Inflammatory macrophage (primary cell): ENCODE results near the gene ZNF384.
A peak's percentile ranks its signal among the peaks of the same experiment; 100 is the strongest.
"Not testable (repeated sequence)": the region's sequence is repeated elsewhere in the genome, so short reads cannot be mapped to it uniquely, and the experiment has no call there.

Experiments used
- DNase-seq, 2 donors: peaks; one replicate each; pipeline ENCODE4 v3.0.0-alpha.2; 2020 to 2022
- total RNA-seq, 18 experiments: gene quantifications; one replicate each; lab custom pipeline; 2026; ENCODE audit warnings: mixed read lengths in 6 of 18, inconsistent platforms in 2 of 18; lab: John Stamatoyannopoulos, UW

ZNF384 gene
- 8.9 to 39.1 (median 20.8) reads per million in 18 experiments for total RNA-seq

DNA sequence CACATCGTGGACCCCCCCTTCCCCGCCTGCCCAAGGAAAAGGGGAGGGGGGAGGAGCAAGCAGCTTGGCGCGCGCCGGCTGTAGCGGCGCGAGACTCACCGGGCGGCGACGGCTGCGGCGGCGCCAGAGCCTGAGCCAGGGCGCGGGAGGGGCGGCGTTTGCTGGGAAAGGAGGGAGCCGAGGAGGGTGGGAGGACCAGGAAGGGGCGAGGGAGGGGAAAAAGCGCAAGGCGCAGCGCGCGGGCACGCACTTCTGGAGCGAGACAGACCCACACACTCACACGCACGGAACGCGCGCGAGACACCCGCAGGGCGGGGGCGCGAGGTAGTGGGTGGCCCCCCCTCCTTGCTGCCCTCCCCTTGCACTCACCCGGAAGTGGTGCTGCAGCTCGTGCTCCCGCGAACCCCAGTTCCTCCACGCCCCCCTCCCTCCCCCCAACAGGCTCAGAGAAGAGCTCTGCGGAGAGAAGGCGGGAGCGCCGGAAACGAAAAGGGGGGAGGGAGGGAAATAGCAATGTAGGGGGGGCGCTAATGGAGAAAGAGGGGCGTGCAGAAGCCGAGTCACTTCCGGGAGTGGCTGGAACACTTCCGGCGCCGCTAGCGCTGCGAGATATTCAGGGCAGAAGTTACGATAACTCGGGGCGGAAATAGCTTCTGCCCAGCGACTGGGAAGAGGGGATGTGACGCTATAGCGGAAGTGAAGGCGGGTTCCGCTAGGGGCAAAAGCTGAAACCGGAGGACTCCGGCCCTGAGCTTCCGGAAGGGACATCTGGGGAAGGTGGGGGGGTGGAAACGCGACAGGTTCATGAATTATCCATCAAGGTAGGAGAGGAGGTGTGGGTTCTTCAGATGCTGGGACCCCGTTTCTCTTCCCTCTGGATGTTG is at the start of gene ZNF384:
Gene ZNF384, minus strand, starts transcription at position 377 of the 884 bp plus-strand sequence. CDS start 9,855 bp downstream, outside the sequence.
- peak; percentile 99 for DNase-seq

DNA sequence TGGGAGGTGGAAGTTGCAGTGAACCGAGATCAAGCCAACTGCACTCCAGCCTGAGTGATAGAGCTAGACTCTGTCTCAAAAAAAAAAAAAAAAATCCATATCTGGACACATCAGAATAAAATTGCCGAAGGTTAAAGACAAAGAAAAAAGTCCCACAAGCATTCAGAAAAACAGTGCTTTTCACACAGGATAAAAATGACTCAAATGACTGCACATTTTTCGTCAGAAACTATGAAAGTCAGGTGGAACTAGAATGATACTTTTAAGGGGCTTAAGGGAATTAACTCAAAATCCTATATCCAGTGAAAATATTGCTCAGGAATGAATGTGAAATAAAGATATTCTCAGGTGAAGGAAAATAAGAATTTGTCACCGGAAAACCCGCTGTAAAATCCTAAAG is 47.6 kb upstream of the ZNF384 start:
- DNase-seq: no peak

DNA sequence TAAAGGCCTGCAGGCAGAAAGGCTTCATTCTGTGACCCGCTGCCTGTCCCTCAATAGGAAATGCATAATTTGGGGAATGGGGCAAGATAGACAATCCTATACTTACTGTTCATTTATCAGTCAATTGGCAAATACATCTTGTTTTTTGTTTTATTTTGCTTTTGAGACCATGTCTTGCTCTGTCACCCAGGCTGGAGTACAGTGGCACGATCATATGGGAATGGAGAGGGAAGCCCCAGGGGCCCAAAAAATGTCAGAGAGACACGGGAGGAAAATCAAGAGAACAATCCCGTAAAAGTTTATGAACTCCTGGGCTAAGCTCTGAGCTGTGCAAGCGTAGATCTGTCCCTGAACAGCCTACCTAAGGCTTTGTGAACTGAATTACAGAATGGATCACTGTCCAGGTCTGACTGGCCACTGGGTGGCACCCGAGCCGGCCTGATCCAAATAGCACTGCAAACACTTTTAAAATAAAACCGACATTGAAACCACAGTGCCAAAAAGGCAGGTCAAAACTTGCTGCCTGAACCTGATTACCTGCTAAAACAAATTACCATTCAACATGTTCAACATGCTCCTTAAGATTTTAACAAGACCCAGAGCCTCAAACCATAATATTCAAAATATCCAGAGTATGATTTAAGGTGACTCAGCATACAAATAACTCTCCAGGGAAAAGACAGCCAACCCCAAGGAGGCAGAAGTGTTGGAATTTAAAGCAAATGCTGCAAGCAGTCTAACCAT is 46.4 kb upstream of the ZNF384 start:
- peak; percentile 35 to 70 for DNase-seq

DNA sequence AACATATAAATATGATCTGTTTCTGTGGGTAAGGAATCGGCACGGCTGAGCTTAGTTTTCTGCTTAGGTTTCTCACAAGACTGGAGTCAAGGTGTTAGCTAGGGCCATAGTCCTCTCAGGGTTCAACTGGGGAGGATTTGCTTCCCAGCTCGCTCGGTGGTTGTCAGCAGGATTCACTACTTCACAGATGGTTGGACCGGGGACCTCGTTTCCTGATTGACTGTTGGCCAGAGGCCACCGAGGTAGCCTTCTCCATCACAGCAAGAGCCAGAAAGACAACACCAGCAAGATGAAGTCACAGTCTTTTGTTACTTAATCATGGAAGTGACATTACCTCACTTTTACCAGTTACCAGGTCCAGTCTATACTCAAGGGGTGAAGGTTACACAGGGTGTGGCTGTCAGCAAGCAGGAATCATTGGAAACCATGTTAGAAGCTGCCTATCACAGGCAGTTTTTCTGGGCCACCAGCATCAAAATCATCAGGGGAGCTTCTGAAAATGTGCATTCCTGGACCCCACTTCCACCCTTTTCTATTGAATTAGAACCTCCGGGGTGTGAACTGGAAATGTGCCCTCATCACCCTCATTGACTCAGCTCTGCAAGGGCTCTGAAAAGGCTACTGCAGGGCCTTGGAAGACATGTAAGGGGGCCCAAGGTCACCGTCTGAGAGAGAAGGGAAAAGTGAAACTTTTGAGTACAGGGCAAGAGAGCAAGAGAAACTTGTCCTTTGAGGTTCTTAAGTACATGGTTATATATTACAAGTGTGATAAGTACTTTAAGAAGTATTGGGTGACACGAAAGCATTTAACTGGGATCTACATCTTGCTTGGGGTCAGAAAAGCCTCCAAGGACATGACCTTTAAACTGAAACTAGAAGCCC is 45.6 kb upstream of the ZNF384 start:
- DNase-seq: no peak

DNA sequence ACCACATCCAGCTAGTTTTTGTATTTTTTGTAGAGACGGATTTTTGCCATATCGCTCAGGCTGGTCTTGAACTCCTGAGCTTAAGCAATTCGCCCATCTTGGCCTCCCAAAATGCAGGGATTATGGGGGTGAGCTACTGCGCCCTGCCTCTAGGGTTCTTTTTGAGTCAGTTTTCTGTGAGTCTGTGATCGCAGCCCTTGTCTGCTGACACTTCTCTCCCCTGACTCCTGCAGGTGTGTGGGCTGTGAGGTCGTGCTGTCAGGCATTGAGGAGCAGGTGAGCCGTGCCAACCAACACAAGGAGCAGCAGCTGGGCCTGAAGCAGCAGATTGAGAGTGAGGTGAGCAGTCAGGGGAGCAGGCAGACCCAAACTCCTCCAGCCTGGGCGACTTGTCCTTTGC is 41.0 kb upstream of the ZNF384 start:
- no peak for DNase-seq

DNA sequence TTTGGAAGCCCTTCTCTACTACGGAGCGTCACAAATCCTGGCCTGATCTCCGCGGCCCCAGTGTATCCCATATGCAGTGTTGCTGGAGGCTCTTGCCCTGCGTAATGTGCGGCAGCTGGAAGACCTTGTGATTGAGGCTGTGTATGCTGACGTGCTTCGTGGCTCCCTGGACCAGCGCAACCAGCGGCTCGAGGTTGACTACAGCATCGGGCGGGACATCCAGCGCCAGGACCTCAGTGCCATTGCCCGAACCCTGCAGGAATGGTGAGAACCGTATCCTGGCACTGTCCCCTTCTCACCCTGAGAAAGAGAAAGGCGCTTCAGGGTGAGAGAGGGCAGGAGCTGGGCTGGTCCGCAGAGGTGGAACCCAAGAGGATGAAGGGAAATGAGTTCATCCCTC is 40.0 kb upstream of the ZNF384 start:
- no peak for DNase-seq

DNA sequence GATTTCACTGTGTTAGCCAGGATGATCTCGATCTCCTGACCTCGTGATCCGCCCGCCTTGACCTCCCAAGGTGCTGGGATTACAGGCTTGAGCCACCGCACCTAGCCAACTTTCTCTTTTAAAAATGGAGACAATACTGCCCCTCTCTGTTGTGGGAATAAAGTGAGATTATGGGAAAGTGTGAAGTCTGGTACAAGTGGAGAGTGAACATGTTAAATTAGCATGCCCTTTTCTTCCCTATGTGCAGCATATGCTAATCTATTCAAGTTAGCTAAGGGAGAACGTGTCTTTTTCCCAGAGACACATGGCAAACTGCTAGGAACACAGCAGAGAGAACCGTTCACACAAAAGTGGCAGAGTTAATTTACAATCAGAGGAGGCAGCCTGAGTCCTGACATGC is 36.2 kb upstream of the ZNF384 start:
- DNase-seq: no peak

DNA sequence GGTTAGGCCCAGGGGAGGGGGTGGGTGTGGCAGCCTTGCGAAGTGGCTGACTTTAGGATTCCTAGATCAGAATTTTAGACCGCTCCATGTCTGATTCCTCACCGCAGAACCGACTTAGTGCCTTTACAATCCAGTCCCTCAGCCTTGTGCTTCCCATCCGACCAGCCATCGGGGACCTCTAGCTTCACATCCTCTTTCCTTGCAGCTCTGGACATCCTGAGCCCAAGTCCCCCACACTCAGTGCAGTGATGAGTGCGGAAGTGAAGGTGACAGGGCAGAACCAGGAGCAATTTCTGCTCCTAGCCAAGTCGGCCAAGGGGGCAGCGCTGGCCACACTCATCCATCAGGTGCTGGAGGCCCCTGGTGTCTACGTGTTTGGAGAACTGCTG is 35.2 kb upstream of the ZNF384 start:
- DNase-seq: peak; percentile 60 to 66

DNA sequence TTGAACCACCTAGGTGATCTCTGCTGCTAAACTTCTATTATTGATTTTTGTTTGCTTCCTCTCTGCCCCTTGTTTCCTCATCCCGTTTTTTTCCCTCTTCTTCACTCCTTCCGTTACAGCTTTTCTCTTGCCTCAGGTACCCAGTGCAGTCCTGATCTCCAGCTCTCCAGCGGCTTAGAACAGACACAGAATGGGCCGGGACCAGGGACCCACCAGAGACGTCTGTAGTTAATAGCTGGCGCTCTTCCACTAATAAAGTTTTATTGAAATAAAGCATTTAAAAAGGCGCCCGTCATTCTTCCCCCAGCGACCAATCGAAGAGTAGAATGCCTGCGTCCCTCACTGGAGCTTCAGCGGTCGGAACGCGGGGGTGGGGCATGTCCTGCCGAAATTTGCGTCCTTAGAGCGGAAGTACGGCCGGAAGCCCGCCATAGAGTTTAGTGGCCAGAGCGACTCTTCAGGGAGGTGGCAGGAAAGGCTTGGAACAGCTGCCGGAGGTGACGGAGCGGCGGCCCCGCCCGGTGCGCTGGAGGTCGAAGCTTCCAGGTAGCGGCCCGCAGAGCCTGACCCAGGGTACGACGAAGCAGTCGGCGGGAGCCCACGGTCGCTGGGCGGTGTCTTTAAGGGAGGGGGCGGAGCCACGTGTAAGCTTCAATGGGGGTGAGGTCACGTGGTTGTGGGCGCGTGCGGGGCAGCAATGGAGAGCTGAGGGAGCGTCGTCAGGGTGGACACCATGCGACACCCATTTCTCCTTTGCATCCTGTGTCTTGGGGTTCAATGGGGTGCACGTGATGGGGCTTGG is 34.6 kb upstream of the ZNF384 start, which contains the start of gene COPS7A:
Gene COPS7A, plus strand, starts transcription at position 440 of the 802 bp plus-strand sequence. CDS start 611 bp downstream, outside the sequence.
- peak; percentile 99 to 100 for DNase-seq

DNA sequence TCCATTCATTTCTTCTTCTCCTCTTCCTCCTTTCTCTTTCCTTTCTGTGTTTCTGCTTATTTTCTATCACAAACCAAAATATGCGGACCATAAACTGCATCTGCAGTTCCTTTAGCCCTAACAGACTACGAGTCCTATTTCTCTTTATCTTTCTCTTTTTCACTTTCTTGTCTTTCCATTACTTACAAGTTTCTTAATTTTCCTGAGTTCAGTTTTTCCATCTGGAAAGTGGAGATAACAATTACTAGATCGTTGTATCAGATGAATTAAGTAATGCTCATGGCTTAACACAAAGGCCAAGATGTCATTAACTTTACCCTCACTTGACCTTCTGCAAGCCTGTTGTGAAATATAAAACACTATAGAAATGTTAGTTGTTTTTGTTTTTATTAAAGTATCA is 33.7 kb upstream of the ZNF384 start:
- peak in 1 of 2 donors; percentile 16 for DNase-seq

DNA sequence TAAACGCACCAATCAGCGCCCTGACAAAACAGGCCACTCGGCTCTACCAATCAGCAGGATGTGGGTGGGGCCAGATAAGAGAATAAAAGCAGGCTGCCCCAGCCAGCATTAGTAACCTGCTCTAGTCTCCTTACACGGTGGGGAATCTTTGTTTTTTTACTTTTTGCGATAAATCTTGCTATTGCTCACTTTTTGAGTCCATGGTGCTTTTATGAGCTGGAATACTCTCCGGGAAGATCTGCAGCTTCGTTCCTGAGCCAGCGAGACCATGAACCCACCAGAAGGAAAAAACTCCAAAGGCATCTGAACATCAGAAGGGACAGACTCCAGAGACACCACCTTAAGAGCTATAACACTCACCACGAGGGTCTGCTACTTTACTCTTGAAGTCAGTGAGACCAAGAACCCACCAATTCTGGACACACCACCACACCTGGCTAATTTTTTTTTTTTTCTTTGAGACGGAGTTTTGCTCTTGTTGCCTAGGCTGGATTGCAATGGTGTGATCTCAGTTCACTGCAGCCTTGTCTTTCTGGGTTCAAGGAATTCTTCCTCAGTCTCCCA is 27.8 kb upstream of the ZNF384 start:
- no peak for DNase-seq

DNA sequence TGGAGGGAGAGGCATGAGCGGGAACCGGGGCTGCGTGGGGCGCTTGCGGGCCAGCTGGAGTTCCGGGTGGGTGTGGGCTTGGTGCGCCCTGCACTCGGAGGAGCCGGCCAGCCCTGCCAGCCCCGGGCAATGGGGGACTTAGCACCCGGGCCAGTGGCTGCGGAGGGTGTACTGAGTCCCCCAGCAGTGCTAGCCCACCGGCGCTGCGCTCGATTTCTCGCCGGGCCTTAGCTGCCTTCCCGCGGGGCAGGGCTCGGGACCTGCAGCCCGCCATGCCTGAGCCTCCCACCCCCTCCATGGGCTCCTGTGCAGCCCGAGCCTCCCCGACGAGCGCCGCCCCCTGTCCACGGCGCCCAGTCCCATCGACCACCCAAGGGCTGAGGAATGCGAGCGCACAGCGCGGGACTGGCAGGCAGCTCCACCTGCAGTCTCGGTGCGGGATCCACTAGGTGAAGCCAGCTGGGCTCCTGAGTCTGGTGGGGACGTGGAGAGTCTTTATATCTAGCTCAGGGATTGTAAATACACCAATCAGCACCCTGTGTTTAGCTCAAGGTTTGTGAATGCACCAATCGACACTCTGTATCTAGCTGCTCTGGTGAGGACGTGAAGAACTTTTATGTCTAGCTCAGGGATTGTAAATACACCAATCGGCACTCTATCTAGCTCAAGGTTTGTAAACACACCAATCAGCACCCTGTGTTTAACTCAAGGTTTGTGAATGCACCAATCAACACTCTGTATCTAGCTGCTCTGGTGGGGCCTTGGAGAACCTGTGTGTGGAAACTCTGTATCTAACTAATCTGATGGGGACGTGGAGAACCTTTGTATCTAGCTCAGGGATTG is 27.1 kb upstream of the ZNF384 start:
- not testable (repeated sequence) for DNase-seq

DNA sequence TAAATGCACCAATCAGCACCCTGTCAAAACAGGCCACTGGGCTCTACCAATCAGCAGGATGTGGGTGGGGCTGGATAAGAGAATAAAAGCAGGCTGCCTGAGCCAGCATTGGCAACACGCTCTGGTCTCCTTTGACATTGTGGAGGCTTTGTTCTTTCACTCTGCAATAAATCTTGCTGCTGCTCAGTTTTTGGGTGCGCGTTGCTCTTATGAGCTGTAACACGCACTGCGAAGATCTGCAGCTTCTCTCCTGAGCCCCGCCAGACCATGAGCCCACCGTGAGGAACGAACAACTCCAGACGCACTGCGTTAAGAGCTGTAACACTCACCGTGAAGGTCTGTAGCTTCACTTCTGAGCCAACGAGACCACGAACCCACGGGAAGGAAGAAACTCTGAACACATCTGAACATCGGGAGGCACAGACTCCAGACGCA is 19.8 kb upstream of the ZNF384 start:
- DNase-seq: no peak

DNA sequence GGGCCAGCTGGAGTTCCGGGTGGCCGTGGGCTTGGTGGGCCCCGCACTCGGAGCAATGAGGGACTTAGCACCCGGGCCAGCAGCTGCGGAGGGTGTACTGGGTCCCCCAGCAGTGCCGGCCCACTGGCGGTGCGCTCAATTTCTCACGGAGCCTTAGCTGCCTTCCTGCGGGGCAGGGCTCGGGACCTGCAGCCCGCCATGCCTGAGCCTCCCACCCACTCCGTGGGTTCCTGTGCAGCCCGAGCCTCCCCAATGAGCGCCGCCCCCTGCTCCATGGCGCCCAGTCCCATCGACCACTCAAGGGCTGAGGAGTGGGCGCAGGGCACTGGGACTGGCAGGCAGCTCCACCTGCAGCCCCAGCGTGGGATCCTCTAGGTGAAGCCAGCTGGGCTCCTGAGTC is 19.2 kb upstream of the ZNF384 start:
- not testable (repeated sequence) for DNase-seq

DNA sequence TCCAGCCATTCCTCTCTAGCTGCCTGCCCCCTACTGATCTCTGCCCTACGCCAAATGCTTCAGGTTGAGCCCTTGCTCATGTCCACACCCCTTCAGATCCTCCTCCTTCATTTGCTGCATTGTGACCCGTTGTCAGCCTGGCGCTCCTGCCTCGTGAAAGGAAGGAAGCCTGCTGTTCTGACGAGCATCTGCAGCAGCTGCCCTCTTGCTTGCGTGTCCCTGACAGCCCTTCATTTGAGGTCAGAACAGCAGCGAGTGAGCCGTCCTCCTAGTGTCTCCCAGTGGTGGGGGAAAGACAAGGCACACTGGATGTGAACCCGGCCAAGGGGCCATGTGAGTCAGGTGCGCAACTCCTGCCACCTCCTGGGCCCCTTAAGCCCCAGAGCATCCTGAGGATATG is 14.5 kb upstream of the ZNF384 start:
- peak in 1 of 2 donors; percentile 30 for DNase-seq

DNA sequence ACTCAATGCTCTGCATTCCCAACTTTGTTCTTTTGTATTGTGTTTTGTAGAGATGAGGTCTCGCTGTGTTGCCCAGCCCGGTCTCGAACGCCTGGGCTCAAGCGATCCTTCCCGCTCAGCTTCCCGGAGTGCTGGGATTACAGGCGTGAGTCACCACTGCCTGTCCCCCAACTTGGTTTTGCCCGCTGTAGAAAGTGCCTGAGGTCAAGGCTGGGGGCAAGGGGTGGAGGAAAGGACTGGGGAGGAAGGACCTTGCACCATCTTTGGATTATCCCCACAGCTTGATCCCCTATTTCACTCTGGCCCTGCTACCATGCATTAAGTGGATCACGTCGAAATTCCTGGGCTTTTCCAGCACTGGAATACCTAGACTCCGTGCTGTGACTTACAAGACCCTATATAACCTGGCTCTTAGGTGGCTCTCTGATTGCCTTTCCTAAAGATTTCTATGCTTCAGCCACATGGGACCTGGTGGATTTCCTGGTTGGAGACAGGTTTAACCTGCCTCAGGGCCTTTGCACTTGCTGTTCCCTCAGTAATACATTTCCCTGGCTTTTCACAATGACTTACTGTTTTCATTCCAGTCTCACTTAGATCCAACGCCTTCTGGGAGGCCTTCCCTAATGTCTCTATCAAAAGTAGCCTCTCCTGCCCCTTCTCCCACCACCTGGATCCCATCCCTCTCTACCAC is 12.0 kb upstream of the ZNF384 start:
- DNase-seq: no peak

DNA sequence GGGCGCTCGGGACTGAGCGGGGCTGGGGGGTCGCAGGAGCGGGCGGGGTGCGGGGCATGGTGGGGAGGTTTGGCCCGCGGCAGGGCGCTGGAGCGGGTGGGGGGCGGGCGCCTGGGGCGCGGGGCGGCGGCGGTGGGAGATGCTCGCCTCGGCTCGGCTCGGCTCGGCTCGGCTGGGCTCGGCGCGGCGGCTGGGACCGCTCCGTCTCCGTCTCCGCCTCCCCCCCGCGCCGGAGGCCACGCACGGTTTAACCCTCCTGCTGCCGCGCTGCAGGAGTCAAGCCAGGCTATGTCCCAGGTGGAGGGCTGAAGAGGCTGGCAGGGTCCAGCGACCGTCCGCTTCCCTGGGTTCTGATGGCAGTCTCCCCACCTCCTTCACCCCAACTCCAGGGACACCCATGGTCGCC is 11.5 kb upstream of the ZNF384 start, which contains the start of gene PIANP:
Gene PIANP, minus strand, starts transcription at position 170 of the 406 bp plus-strand sequence. CDS start 2,754 bp downstream, outside the sequence.
- DNase-seq: no peak

DNA sequence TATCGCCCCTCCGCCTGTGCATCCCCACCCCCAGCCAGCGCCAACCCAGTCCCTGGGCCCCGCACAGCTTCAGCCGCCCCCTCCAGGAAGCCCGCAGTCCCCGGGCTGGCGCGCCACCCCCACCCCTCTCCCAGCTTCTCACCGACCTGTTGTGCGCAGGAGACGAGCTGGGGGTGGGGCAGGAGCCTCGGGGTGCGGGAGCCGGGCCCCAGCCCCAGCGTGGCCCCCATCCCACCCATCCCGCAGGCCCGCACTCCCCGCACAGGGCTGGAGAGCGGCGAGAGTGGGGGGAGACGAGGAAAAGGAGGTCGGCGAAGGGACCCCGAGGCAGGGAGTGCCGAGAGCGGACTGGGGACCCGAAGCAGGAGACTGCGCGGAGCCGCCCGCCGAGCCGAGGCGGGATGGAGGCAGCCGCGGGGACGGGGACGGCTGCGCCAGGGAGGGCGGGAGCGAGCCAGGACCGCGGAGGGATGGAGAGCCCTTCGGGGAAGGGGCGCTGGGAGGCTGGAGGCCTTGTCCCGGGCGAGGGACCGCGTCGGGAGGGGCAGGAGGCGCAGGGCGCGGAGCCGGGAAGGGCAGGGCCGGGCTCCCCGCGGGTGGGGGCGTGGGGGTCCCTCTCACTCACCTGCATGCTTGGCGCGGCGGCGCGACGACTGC is 10.9 kb upstream of the ZNF384 start:
- no peak for DNase-seq
